ENCODE measurements around the gene UEVLD.

Gene UEVLD

DNA sequence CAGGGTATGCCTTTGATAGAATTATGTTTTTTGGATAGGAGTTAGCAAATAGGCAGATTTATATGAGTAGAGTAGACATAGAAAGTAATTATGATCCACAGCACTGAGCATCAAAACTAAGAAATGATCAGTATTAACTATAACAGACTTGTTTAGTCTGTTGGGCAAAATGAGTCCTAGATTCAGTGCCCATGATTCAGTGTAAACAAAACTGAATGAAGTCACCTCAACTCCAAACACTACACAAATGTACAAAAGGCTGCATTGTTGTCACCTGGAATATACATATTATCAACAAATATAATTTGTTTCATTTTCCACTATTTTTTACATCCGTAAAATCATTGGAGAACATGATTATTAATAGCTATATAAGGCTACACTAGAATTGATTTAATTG is 6.7 kb downstream of the UEVLD start:
- DNase-seq (ENCODE audit: low read depth in 2 of 2), result no peak

DNA sequence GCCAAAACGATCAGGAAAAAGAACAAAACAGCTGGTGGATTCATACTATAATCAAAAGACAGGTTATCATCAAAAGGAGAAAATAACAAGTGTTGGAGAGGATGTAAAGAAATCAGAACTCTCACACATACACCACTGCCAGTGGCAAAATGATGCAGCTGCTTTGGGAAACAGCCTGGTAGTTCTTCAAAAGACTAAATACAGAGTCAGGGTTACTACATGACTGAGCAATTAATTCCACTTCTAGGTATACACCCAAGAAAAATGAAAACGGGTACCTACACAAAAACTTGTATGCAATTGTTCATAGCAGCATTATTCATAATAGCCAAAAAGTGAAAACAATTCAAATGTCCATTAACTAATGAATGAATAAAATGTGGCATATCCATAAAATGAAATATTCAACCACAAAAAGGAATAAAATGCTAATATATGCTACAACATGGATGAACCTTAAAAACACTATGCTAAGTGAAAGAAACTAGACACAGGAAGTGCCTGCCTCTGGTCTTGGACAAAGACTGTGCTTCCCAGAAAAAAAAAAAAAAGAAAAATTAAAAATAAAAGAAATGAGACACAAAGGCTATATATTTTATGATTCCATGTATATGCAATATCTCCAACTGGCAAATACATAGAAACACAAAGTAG is 8.3 kb downstream of the UEVLD start:
- no peak for DNase-seq (ENCODE audit: low read depth in 2 of 2)

GRCh38 chr11:18578975-18579598 is 9.4 kb downstream of the UEVLD start:
- DNase-seq (ENCODE audit: low read depth in 2 of 2), result no peak

DNA sequence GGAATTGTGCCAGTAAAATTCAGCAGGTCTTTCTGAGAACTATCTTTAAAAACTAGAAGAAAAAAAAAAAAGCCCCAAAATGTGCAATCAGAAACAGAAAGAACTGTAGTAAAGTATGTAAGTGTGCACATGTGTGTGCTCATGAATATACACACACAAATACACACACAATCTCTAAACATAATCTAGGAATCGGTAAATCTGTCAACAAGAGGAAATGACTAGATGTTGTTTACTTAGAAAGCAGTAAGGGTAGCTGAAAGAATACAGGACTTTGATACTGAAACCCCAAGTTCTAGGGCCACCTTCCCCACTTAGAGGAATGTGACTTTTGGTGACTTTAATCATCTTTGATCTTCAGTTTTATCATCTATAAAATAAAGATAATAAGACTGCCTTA is 13.2 kb downstream of the UEVLD start:
- DNase-seq (ENCODE audit: low read depth in 2 of 2), result no peak

DNA sequence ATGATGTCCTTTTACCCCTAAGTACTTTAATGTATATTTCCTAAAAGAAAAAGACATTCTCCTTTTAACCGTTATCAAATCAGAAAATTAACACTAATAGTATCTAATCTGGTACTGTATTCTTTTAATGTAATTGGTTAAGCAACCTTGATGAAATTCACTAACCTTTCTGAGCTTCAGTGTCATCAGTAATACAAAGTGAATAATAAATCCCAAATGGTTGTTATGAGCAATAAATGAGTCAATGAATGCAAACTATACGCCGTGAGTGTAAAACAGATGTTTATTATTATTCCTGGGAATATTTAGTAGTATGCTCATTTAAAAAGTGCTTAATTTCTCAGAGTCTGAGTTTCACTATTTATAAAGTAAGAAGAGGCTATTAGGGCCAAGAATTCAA is 21.5 kb downstream of the UEVLD start:
- DNase-seq (ENCODE audit: low read depth in 2 of 2), result no peak

- DNase-seq (ENCODE audit: low read depth in 2 of 2), result no peak
Observed at GRCh38 chr11:18566406-18566805, 22.1 kb downstream of the UEVLD start.

DNA sequence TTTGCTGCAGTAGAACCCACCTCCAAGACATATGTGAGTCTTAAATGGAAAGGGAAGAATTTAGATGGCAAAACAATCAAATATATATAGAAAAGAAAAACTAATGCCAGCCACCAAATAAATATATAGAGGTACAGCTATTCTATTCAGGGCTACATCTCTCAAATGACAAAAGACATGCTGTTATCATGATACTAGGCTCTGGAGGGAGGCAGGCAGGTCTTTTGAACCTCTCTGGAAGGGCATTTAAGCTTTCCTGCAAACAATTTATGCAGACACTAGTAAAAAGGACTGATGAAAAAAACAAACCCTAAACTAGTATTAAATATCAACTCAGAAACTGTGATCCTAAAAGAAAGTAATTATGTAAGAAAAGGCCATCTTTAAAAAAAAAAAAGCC is 24.4 kb downstream of the UEVLD start:
- DNase-seq (ENCODE audit: low read depth in 2 of 2), result no peak

- no peak for DNase-seq (ENCODE audit: low read depth in 2 of 2)
Observed at GRCh38 chr11:18563090-18563730, 25.3 kb downstream of the UEVLD start.

DNA sequence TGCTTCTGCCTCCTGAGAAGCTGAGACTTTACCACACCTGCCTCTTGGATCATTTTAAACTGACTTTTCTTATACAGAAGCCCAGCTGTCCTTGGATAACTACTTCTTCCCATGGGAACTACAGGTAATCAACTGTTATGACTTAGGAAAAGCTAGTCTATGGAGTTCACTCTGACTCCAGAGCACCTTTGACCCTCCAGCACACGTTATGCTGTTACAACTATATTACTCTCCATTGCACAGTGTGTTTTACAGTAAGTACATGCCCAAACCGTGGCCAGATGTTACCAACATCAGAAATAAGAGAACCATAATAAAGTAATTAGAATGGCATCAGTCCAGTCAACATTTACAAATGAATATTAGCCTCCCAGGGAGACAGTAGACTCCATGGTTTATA is 40.5 kb downstream of the UEVLD start:
- no peak for DNase-seq (ENCODE audit: low read depth in 2 of 2)

GRCh38 chr11:18540207-18541009 is 48.1 kb downstream of the UEVLD start:
- no peak for DNase-seq (ENCODE audit: low read depth in 2 of 2)

GRCh38 chr11:18536209-18536608 is 52.3 kb downstream of the UEVLD start:
- DNase-seq (ENCODE audit: low read depth in 2 of 2), result no peak

DNA sequence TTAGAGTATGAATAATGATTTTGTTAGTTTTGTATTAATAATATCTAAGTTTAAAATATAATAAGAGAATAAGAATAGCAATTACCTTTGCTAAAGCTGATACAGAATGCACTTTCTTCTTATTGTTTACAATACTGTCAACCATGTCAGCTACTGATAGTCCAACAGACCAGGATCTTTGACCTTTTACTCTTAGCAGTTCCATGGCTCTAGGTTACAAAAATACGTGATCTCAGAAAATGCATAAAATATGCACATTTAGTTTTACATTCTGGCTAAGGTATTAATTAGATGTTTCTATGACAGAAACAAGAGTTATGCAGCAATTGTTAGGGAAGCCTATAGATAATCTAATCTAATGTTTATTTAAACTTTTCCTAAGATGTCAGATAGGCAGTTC is 54.3 kb downstream of the UEVLD start:
- DNase-seq (ENCODE audit: low read depth in 2 of 2), result no peak

GRCh38 chr11:18533365-18533764 is 55.2 kb downstream of the UEVLD start:
- no peak for DNase-seq (ENCODE audit: low read depth in 2 of 2)

DNA sequence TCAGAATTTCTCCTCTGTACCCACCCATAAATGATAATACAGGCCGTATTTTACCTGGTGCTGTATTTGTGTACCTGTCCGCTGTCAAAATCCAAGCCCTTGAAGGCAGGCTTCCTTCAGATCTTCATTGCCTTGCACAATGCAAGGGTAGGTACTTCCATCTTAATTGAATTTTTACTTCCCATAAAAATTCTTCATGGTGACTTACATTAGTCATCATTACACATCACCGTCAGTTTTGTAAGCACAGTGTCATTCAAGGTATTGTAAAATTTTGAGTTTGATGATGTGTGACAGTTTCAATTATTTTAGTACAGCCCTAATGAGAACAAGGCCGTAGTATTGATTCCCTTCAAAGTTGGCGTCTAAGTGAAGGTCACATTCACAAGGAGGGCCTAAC is 61.0 kb downstream of the UEVLD start:
- DNase-seq (ENCODE audit: low read depth in 2 of 2), result no peak

- peak; percentile 85 to 90 for DNase-seq (ENCODE audit: low read depth in 2 of 2)
Observed at GRCh38 chr11:18526521-18527296, 61.8 kb downstream of the UEVLD start, which contains the start of gene TSG101. TSS of gene TSG101 (minus strand) at chr11:18526942. CDS start at chr11:18526816, 126 bp downstream.

- DNase-seq (ENCODE audit: low read depth in 2 of 2), result no peak
Observed at GRCh38 chr11:18526130-18526520, 62.4 kb downstream of the UEVLD start.

DNA sequence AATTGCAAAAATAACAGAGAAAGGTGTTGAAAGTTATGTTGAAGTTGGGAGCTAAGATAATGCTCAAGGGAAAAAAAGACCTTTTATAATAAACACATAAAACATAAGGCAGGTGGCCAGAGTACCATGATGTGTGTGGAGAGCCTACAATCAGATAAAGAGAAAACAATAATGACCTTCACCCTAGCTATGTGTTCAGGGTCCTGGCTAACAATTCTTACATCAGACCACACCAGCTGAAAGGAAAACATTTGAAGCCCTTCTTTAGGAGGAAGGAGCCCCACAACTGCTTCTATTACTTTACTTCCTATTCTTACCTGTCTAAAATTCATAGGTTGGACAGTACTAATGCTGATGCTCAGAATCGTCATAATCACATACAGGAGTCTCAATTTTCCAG is 64.3 kb downstream of the UEVLD start:
- no peak for DNase-seq (ENCODE audit: low read depth in 2 of 2)

DNA sequence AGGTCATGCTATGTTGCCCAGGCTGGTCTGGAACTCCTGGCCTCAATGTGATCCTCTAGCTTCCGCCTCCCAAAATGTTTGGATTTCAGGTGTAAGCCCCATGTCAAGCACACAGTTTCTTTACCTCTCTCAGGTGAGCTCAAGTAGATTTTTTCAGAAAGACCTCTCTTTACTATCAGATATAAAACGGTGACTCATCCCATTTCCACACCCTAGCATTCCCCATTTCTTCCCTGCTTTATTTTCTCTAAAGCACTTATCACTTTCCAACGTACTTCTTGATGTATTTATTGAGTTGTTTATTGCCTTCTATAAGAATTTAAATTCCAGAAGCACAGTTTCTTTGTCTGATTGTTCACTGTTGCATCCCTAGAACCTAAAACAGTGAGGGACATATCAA is 65.5 kb downstream of the UEVLD start:
- DNase-seq (ENCODE audit: low read depth in 2 of 2), result no peak

GRCh38 chr11:18522388-18522787 is 66.1 kb downstream of the UEVLD start:
- DNase-seq (ENCODE audit: low read depth in 2 of 2), result no peak

DNA sequence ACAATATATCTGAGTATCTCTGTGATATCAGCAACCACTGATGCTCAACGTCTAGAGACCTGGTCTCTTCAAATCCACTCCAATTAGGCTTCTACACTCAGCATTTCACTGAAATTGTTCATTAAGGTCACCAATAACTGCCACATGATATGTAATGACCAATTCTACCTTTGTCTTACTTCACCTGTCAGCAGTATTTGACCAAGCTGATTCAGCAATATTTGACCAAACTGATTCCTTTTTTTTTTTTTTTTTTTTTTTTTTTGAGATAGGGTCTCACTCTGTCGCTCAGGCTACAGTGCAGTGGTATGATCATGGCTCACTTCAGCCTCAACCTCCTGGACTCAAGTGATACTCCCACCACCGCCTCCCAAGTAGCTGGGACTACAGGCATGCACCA is 67.4 kb downstream of the UEVLD start:
- DNase-seq (ENCODE audit: low read depth in 2 of 2), result no peak

DNA sequence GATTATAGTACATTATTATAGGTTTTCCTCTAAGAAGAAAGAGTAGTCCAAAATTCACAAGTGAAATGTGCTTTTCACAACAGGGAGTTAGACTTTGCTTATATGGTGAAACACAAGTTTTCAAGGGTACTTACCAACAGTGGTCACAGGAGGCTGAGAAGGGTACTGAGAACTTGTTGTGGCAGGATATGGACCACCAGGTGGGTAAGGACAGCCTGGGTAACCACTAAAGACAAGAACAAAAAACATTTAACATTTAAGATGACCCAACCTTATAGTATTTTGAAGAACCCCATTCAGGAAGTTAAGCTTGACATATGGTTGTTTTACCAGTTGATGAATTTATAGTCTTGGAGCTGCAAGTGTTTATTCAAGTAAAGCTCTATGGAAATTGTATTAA is 86.2 kb downstream of the UEVLD start:
- no peak for DNase-seq (ENCODE audit: low read depth in 2 of 2)

DNA sequence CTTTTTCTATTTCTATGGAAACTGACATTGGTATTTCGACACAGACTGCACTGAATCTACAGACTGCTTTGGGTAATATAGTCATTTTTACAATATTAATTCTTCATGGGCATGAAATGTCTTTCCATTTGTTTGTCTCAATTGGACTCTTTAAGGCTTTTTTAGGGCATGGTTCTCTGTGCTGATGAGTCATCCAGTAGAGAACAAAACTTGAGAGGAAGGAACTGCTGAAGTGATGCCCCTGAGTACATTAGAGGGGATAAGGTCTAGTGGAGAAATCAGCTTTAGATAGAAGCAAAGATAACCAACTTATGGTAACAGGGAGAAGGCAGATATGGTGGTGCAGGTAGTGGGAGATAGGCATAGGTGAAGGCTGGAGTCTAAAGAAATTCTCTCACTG is 86.9 kb downstream of the UEVLD start:
- no peak for DNase-seq (ENCODE audit: low read depth in 2 of 2)

Data from stimulated activated CD4-positive, alpha-beta T cell treated with anti-CD3 and anti-CD28 coated beads, Interleukin-1b, Interleukin-23, amount 100 ng/mL, for 4 hours (primary cell).